IPS-15b (cell line): ENCODE data around the gene SERPING1.
A peak's percentile ranks its signal among the peaks of the same experiment; 100 is the strongest.

ENCODE experiments used
- H3K27me3 ChIP-seq: one replicate; pipeline ENCODE4 v1.6.1; 2013; ENCODE audit warnings: low read length; ENCODE audit not compliant: control insufficient read depth, insufficient read depth
- H3K36me3 ChIP-seq: one replicate; pipeline ENCODE4 v1.6.1; 2013; ENCODE audit warnings: low read length; ENCODE audit not compliant: control insufficient read depth, insufficient read depth
- H3K4me1 ChIP-seq: one replicate; pipeline ENCODE4 v1.6.1; 2013; ENCODE audit warnings: mild to moderate bottlenecking, low read length; ENCODE audit not compliant: control insufficient read depth, insufficient read depth
- H3K4me3 ChIP-seq: one replicate; pipeline ENCODE4 v1.5.1; 2013; ENCODE audit warnings: low read depth, low read length
- H3K9ac ChIP-seq: one replicate; pipeline ENCODE4 v1.6.1; 2013; ENCODE audit warnings: low read depth, mild to moderate bottlenecking, low read length
- H3K9me3 ChIP-seq: one replicate; pipeline ENCODE4 v1.6.1; 2013; ENCODE audit warnings: mild to moderate bottlenecking, low read length; ENCODE audit not compliant: control insufficient read depth, insufficient read depth

Gene SERPING1

GRCh38 chr11:57640068-57640800 lies 42.7 kb downstream of the SERPING1 start:
- Histone ChIP-seq H3K27me3 (no peaks in the 10 kb centered on the region), H3K4me3 (peak overlapping the region; percentile 95), H3K4me1 (peaks cover 29% of the 10 kb centered on the region), H3K9ac (peak overlapping the region; percentile 98), H3K36me3 (peaks cover 4% of the 10 kb centered on the region), H3K9me3 (no peaks in the 10 kb centered on the region)

GRCh38 chr11:57641011-57641807 lies 43.7 kb downstream of the SERPING1 start:
- peaks cover 38% of the 10 kb centered on the region for H3K4me1 ChIP-seq

GRCh38 chr11:57643802-57644201 lies 46.3 kb downstream of the SERPING1 start:
- no peak overlapping the region for H3K9ac ChIP-seq
- peaks cover 4% of the 10 kb centered on the region for H3K36me3 ChIP-seq
- no peaks in the 10 kb centered on the region for H3K27me3 ChIP-seq
- H3K9me3 ChIP-seq = no peaks in the 10 kb centered on the region
- peaks cover 52% of the 10 kb centered on the region for H3K4me1 ChIP-seq
- H3K4me3 ChIP-seq = no peak overlapping the region

More at GRCh38 chr11:57641011-57641807, 43.7 kb downstream of the SERPING1 start:
- Histone ChIP-seq H3K9me3 (no peaks in the 10 kb centered on the region), H3K9ac (no peak overlapping the region), H3K27me3 (no peaks in the 10 kb centered on the region), H3K4me3 (peak overlapping the region; percentile 95), H3K36me3 (peaks cover 4% of the 10 kb centered on the region)

- Histone ChIP-seq H3K36me3 (no peaks in the 10 kb centered on the region), H3K27me3 (no peaks in the 10 kb centered on the region), H3K4me3 (no peak overlapping the region), H3K9me3 (no peaks in the 10 kb centered on the region), H3K4me1 (peaks cover 55% of the 10 kb centered on the region), H3K9ac (no peak overlapping the region)
These were observed 47.5 kb downstream of the SERPING1 start for GRCh38 chr11:57644748-57645688.

GRCh38 chr11:57645689-57646085 lies 48.2 kb downstream of the SERPING1 start:
- H3K27me3 ChIP-seq = no peaks in the 10 kb centered on the region
- peak overlapping the region; percentile 47 for H3K9ac ChIP-seq
- no peak overlapping the region for H3K4me3 ChIP-seq
- peaks cover 55% of the 10 kb centered on the region for H3K4me1 ChIP-seq
- no peaks in the 10 kb centered on the region for H3K9me3 ChIP-seq
- H3K36me3 ChIP-seq = no peaks in the 10 kb centered on the region

GRCh38 chr11:57646194-57646798 lies 48.8 kb downstream of the SERPING1 start:
- no peaks in the 10 kb centered on the region for H3K36me3 ChIP-seq
- peak overlapping the region; percentile 68 for H3K4me3 ChIP-seq
- peak overlapping the region; percentile 70 for H3K9ac ChIP-seq
- no peaks in the 10 kb centered on the region for H3K9me3 ChIP-seq
- no peaks in the 10 kb centered on the region for H3K27me3 ChIP-seq
- peaks cover 53% of the 10 kb centered on the region for H3K4me1 ChIP-seq

GRCh38 chr11:57646799-57647303 lies 49.4 kb downstream of the SERPING1 start:
- H3K27me3 ChIP-seq = no peaks in the 10 kb centered on the region
- H3K9me3 ChIP-seq = no peaks in the 10 kb centered on the region
- peaks cover 48% of the 10 kb centered on the region for H3K4me1 ChIP-seq
- H3K36me3 ChIP-seq = no peaks in the 10 kb centered on the region
- peak overlapping the region; percentile 70 for H3K9ac ChIP-seq
- H3K4me3 ChIP-seq = peak overlapping the region; percentile 68

- peak overlapping the region; percentile 68 for H3K4me3 ChIP-seq
- H3K27me3 ChIP-seq = no peaks in the 10 kb centered on the region
- H3K36me3 ChIP-seq = no peaks in the 10 kb centered on the region
- H3K9me3 ChIP-seq = no peaks in the 10 kb centered on the region
- peak overlapping the region; percentile 70 for H3K9ac ChIP-seq
- H3K4me1 ChIP-seq = peaks cover 47% of the 10 kb centered on the region
These were observed 49.9 kb downstream of the SERPING1 start for GRCh38 chr11:57647372-57647771.

GRCh38 chr11:57647960-57648800 lies 50.7 kb downstream of the SERPING1 start:
- Histone ChIP-seq H3K36me3 (no peaks in the 10 kb centered on the region), H3K27me3 (no peaks in the 10 kb centered on the region), H3K9me3 (no peaks in the 10 kb centered on the region), H3K4me1 (peaks cover 47% of the 10 kb centered on the region), H3K9ac (peak overlapping the region; percentile 50), H3K4me3 (peak overlapping the region; percentile 68)
